ENCODE data around the gene PALD1.

- TF ChIP-seq CTCF (IDR thresholded peaks at IDR 0.05) (no peak), POLR2A (IDR thresholded peaks at IDR 0.05) (no peak)
These were observed 112.3 kb downstream of the PALD1 start for GRCh38 chr10:70590655-70591416.

Measured in breast epithelium (tissue), 3 donors.